Fibroblast of the aortic adventitia (primary cell): ENCODE results near the gene PDE6D. TPM values are rescaled to one million over a fixed set of nuclear protein-coding genes. Genes with fewer than 3 reads are reported as not detected.

Source experiments
- DNase-seq: peaks from one replicate; pipeline ENCODE4 v3.0.0-alpha.2; 2010; ENCODE audit warnings: low read depth
- H3K4me3 ChIP-seq: 2 replicates; pipeline ENCODE4 v1.5.1; 2011; ENCODE audit warnings: low read depth, mild to moderate bottlenecking, control low read depth, low read length, moderate library complexity
- CTCF ChIP-seq: IDR thresholded peaks from 2 replicates; pipeline ENCODE4 v1.5.1; 2011; ENCODE audit warnings: mild to moderate bottlenecking, low read length, control low read depth, inconsistent platforms; ENCODE audit not compliant: insufficient read depth
- small RNA-seq: library from RNA; depleted of rRNA; stranded (forward); fragments of <200 nt; gene quantifications from one replicate; pipeline ENCODE3, GENCODE V24; 2012
- total RNA-seq: library from RNA; depleted of rRNA; stranded (reverse); fragments of >200 nt; gene quantifications from 2 replicates; pipeline ENCODE4 v1.2.3, GENCODE V29; 2012; ENCODE audit warnings: low replicate concordance

Gene PDE6D
- total RNA-seq, 1 donor: 30.6 TPM

- no peak overlapping the region for H3K4me3 ChIP-seq
- no peak for TF ChIP-seq CTCF
- DNase-seq: no peak
Measured at GRCh38 chr2:231684314-231685223, 96.5 kb downstream of the PDE6D start.

DNA sequence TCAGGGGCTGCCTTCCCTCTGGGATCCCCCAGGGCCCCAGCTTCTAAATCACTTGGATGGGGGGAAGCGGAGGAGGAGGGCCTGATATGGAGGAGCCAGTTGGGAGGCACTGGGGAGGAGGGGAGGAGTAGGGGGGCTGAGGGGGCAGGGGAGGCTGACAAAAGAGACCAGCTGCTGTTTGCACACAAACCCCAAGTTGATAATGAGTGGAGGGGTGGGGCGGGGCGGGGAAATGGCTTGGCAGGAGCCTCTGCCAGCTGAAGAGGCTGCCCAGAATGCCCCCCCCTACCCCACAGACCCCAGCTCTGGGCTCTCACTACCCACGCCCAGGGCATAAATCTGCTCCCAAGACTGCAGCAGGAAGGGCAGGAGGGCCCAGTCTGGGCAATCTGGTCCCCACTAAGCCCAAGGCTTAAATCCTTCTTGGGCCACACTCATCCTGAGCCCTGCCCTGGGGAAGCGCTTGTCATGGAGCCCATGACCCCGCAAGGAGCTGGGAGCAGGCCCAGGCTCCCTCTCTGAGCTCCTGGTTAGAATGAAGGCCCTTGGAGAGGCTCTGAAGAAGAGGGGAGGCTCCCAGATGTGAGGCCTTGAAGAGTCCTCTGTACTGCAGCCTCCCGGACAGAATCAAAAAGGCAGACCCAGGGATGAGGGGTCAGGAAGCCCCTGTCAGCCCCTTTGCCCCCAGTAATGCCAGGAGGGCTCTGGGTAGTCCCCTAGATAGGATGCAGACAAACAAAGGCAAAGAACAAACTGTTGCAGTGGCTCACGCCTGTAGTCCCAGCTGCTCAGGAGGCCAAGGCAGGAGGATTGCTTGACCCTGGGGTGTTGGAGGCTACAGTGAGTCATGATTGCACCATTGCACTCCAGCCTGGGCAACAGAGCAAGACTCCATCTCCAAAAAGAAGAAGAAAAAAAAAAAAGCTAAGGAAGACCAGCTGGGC lies 97.5 kb downstream of the PDE6D start:
- TF ChIP-seq CTCF: no peak
- H3K4me3 ChIP-seq: no peak overlapping the region
- no peak for DNase-seq

DNA sequence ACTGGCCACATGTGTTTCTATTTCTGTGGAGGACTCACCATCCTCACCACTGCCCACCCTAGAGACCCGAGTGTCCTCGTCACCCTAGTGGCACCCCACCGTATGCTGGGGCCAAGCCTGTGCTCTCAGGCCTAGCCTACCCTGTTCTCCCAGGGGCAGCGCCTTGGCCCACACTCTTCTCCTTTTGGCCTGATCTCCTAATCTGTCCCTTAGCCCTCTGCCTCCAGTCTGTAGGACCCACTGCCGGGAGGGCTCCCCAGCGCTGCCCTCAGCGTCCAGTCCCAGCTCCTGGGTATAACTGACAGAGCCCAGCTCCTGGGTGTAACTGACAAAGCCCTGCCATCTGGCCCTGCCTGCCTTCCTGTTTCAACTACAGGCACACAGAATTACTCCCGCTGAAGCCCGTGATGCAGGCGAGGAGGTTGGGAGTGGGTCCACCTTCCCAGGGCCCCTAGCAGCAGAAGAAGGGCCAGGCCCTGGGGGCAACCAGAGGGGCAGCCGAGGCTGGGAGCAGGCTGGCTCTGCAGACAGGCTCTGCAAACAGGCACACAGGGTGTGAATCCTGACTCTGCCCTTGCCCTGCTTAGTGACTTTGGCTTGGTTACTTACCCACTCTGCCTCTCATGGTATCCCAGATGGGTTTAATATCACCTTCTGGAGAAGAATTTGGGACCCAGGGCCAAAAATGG lies 98.3 kb downstream of the PDE6D start:
- DNase-seq: no peak
- no peak overlapping the region for H3K4me3 ChIP-seq
- no peak for TF ChIP-seq CTCF

Small RNA genes within 50 kb of the gene (small RNA-seq; reads per million reads assigned to genes)
- gene AC073476.4: not detected
- gene RF00015: not detected

Other genes starting within 250 kb of the PDE6D start
- not detected in 2 replicates for gene TEX44, start 188.4 kb downstream of the PDE6D start, total RNA-seq
- gene PTMA, start 72.8 kb downstream of the PDE6D start, total RNA-seq: 893 and 2,614 TPM in 2 replicates
- 15.4 and 22.2 TPM in 2 replicates for gene COPS7B, start 5.2 kb upstream of the PDE6D start, total RNA-seq
- gene NPPC, start 145.1 kb upstream of the PDE6D start, total RNA-seq: not detected in 2 replicates
- 24.9 and 36.3 TPM in 2 replicates for gene DIS3L2, start 180.4 kb upstream of the PDE6D start, total RNA-seq